B cell (primary cell): ENCODE measurements around the gene ERC2. TPM values are rescaled to one million over a fixed set of nuclear protein-coding genes. Genes with fewer than 3 reads are reported as not detected.

Experiments used
- ATAC-seq: fragments of 200-7000 bp; cut with Tn5 transposase; one replicate; pipeline ENCODE4 v1.10.0; 2021; ENCODE audit warnings: low read depth, mild to moderate bottlenecking, moderate number of reproducible peaks, moderate library complexity
- CTCF ChIA-PET: fragments of 350-600 bp; sonication (Branson Sonifier 250); formaldehyde crosslinking; loops from one replicate; lab custom pipeline; 2021; ENCODE audit warnings: antibody characterized with exemption, inconsistent platforms; lab: Charles Lee
- POLR2A ChIA-PET: fragments of 350-600 bp; sonication (Branson Sonifier 250); formaldehyde crosslinking; loops from one replicate; lab custom pipeline; 2021; ENCODE audit warnings: antibody characterized with exemption; lab: Charles Lee
- DNase-seq: peaks from one replicate; pipeline ENCODE4 v3.0.0; 2013
- H2AFZ ChIP-seq: 2 replicates; pipeline ENCODE4 v1.6.1; 2012; ENCODE audit warnings: mild to moderate bottlenecking, low read depth, low read length; ENCODE audit not compliant: insufficient read depth, poor library complexity, severe bottlenecking
- H3K27ac ChIP-seq, 2 donors: 1 replicate in 1 of 2; 2 replicates in 1 of 2; pipeline ENCODE4 v1.5.1; 2012 to 2013; ENCODE audit warnings: low read length in 2 of 2, mild to moderate bottlenecking in 2 of 2, moderate library complexity in 1 of 2
- H3K27me3 ChIP-seq, 4 experiments: fragments of 200-600 bp in 1 of 4; sonication (generic) in 1 of 4; replicated peaks in 1 of 4; 1 replicate in 2 of 4; 2 replicates in 2 of 4; pipeline versions ENCODE4 v1.6.1 to v1.7.0; 2013 to 2016; ENCODE audit warnings: low read length in 3 of 4, mild to moderate bottlenecking in 2 of 4, mixed read lengths in 1 of 4, moderate library complexity in 1 of 4; ENCODE audit not compliant: insufficient read depth in 4 of 4, control insufficient read depth in 3 of 4; ENCODE audit errors: control extremely low read depth in 1 of 4
- H3K36me3 ChIP-seq, 2 experiments: replicated peaks in 1 of 2; 1 replicate in 1 of 2; 2 replicates in 1 of 2; pipeline versions ENCODE4 v1.6.1 to v1.7.1; 2013; ENCODE audit warnings: low read length in 1 of 2; ENCODE audit not compliant: insufficient read depth in 2 of 2, control insufficient read depth in 1 of 2; ENCODE audit errors: control extremely low read depth in 1 of 2, extremely low read depth in 1 of 2
- H3K4me1 ChIP-seq, 2 donors: fragments of 200-600 bp in 1 of 2; sonication (generic) in 1 of 2; 1 replicate in 1 of 2; 2 replicates in 1 of 2; pipeline versions ENCODE4 v1.5.1 to v1.6.1; 2013 to 2017; ENCODE audit warnings: low read length in 2 of 2; ENCODE audit not compliant: control insufficient read depth in 2 of 2, insufficient read depth in 2 of 2
- H3K4me2 ChIP-seq: replicated peaks from 2 replicates; pipeline ENCODE3; 2012; ENCODE audit warnings: mild to moderate bottlenecking, low read depth, low read length; ENCODE audit not compliant: poor library complexity, severe bottlenecking
- H3K4me3 ChIP-seq, 5 experiments: fragments of 200-600 bp in 1 of 5; sonication (generic) in 1 of 5; 1 replicate in 3 of 5; 2 replicates in 2 of 5; pipeline versions ENCODE4 v1.5.1 to v1.7.0; 2011 to 2016; ENCODE audit warnings: low read length in 4 of 5, mild to moderate bottlenecking in 4 of 5, low read depth in 2 of 5, control low read depth in 1 of 5, moderate library complexity in 1 of 5; ENCODE audit not compliant: insufficient read depth in 1 of 5; ENCODE audit errors: control extremely low read depth in 1 of 5, extremely low read depth in 1 of 5
- H3K79me2 ChIP-seq: fragments of 200-600 bp; sonication (generic); one replicate; pipeline ENCODE4 v1.6.0; 2016; ENCODE audit warnings: low read length; ENCODE audit not compliant: control insufficient read depth, insufficient read depth
- H3K9ac ChIP-seq: fragments of 200-600 bp; sonication (generic); 2 replicates; pipeline ENCODE4 v1.6.1; 2017; ENCODE audit warnings: mild to moderate bottlenecking, low read length, moderate library complexity
- H3K9me3 ChIP-seq, 3 donors: one replicate each; pipeline versions ENCODE4 v1.6.1 to v1.7.1; 2013; ENCODE audit warnings: low read length in 2 of 3; ENCODE audit not compliant: control insufficient read depth in 2 of 3, insufficient read depth in 1 of 3; ENCODE audit errors: control extremely low read depth in 1 of 3
- H4K20me1 ChIP-seq: 2 replicates; pipeline ENCODE4 v1.6.0; 2012; ENCODE audit warnings: mild to moderate bottlenecking, low read length; ENCODE audit not compliant: insufficient read depth, control insufficient read depth, poor library complexity, severe bottlenecking
- H3K27ac Mint-ChIP-seq: one replicate; pipeline ENCODE4 v1.8.0; 2021; ENCODE audit warnings: mixed read lengths
- H3K27me3 Mint-ChIP-seq: one replicate; pipeline ENCODE4 v1.8.0; 2021; ENCODE audit warnings: mixed read lengths
- H3K4me1 Mint-ChIP-seq: one replicate; pipeline ENCODE4 v1.8.0; 2021; ENCODE audit warnings: mixed read lengths
- H3K4me3 Mint-ChIP-seq: one replicate; pipeline ENCODE4 v1.8.0; 2021; ENCODE audit warnings: mixed read lengths
- H3K9me3 Mint-ChIP-seq: one replicate; pipeline ENCODE4 v1.8.0; 2022; ENCODE audit warnings: mixed read lengths; ENCODE audit not compliant: insufficient read depth
- CTCF ChIP-seq: fragments of 200-600 bp; IDR thresholded peaks from one replicate; pipeline ENCODE4 v1.8.0; 2022; ENCODE audit warnings: antibody characterized with exemption, mild to moderate bottlenecking
- EZH2 ChIP-seq: IDR thresholded peaks from 2 replicates; pipeline ENCODE4 v1.6.1; 2012; ENCODE audit warnings: borderline replicate concordance, low read depth, mild to moderate bottlenecking, moderate library complexity, low read length; ENCODE audit not compliant: insufficient read depth, poor library complexity, severe bottlenecking
- WGBS: methylation state at CpG from one replicate; pipeline ENCODE4 v1.1.5; 2013; ENCODE audit warnings: missing lambda C conversion rate; ENCODE audit not compliant: insufficient coverage; 5-methylcytosine and 5-hydroxymethylcytosine counted together
- intact Hi-C: fragments of 100-400 bp; cut with micrococcal nuclease; formaldehyde crosslinking; loops from one replicate; pipeline ENCODE4 v1.10.0; 2022
- polyA plus RNA-seq: library from polyadenylated mRNA; depleted of rRNA; stranded (reverse); fragments of >200 nt; gene quantifications from 2 replicates; pipeline ENCODE4 v1.2.3, GENCODE V29; 2012
- total RNA-seq, 2 donors: library from RNA; stranded (reverse); fragments of 120-200 nt in 1 of 2; gene quantifications; 1 replicate in 1 of 2; 2 replicates in 1 of 2; pipeline versions ENCODE4 v1.2.3 to v1.2.4, GENCODE V29; 2013 to 2022

ERC2 gene
- total and polyA plus RNA-seq, 2 donors (not counting 1 experiment from before 2014, with no cell fraction given): not detected

DNA sequence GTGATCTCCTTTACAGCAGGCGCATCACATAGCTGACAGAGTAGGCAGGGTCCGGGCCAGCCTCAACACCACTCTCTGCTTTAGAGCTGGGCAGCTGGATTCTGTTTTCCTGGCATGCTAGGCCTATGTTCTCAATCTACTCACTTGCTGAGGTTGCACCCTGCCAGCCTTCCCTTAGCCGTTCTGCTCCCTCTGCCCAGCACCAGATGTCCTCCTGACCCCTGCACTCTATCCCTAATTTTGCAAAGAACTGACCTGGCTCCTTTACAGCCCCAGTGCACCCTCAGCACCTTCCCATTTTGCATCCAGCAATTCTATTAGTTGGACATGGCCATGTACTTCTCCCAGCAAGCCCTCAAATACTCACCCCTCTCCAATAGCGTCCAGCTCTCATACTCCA, 609.5 kb downstream of the ERC2 start:
- Mint-ChIP-seq H3K9me3 (no peaks in the 10 kb centered on the region), H3K4me3 (no peak overlapping the region), H3K4me1 (no peaks in the 10 kb centered on the region), H3K27me3 (no peaks in the 10 kb centered on the region), H3K27ac (no peak overlapping the region)
- no peaks in the 10 kb centered on the region for H3K4me1 ChIP-seq
- ChIA-PET POLR2A (no interaction called here), CTCF (no interaction called here)
- no peak overlapping the region for H3K27ac ChIP-seq
- no peak overlapping the region for H3K9ac ChIP-seq
- no peaks in the 10 kb centered on the region for H3K79me2 ChIP-seq
- H3K4me2 ChIP-seq: no peak overlapping the region
- no peaks in the 10 kb centered on the region for H3K9me3 ChIP-seq
- TF ChIP-seq EZH2 (no peak), CTCF (no peak)
- no peak overlapping the region for H3K4me3 ChIP-seq
- no peaks in the 10 kb centered on the region for H3K36me3 ChIP-seq
- H3K27me3 ChIP-seq: no peaks in the 10 kb centered on the region
- H4K20me1 ChIP-seq: no peaks in the 10 kb centered on the region
- no peak for DNase-seq
- intact Hi-C loops: no loop called here
- no peak overlapping the region for H2AFZ ChIP-seq
- ATAC-seq: no peak
- 95% methylated on average over 4 of the region's 4 CpGs for WGBS

- TF ChIP-seq CTCF (no peak), EZH2 (no peak)
Observed at GRCh38 chr3:55858302-55858701, 610.0 kb downstream of the ERC2 start.

More at GRCh38 chr3:55858302-55858701, 610.0 kb downstream of the ERC2 start:
- H3K27me3 ChIP-seq: no peaks in the 10 kb centered on the region
- no peak overlapping the region for H2AFZ ChIP-seq
- H3K79me2 ChIP-seq: no peaks in the 10 kb centered on the region
- no CpG with 5 or more reads among the region's 1 CpG for WGBS
- no peak for ATAC-seq
- H3K27ac ChIP-seq: no peak overlapping the region
- CTCF ChIA-PET: no interaction called here
- H3K9ac ChIP-seq: no peak overlapping the region
- H3K4me2 ChIP-seq: no peak overlapping the region
- no peaks in the 10 kb centered on the region for H3K36me3 ChIP-seq
- no peak overlapping the region for H3K4me3 Mint-ChIP-seq
- H3K4me3 ChIP-seq: no peak overlapping the region
- no peak overlapping the region for H3K27ac Mint-ChIP-seq
- H3K9me3 ChIP-seq: no peaks in the 10 kb centered on the region
- no peaks in the 10 kb centered on the region for H3K9me3 Mint-ChIP-seq
- intact Hi-C loops: no loop called here
- POLR2A ChIA-PET: no interaction called here
- H4K20me1 ChIP-seq: no peaks in the 10 kb centered on the region
- no peaks in the 10 kb centered on the region for H3K4me1 Mint-ChIP-seq
- no peaks in the 10 kb centered on the region for H3K4me1 ChIP-seq
- no peaks in the 10 kb centered on the region for H3K27me3 Mint-ChIP-seq
- DNase-seq: no peak
